ENCODE measurements around the gene NXPH2. TPM values are rescaled to one million over a fixed set of nuclear protein-coding genes. Genes with fewer than 3 reads are reported as not detected.
A peak's percentile ranks its signal among the peaks of the same experiment; 100 is the strongest.
"Not testable (repeated sequence)": the region's sequence is repeated elsewhere in the genome, so short reads cannot be mapped to it uniquely, and the experiment has no call there.

Gene NXPH2
- total RNA-seq, 1 donor from 2014 or later, result 0.12 TPM

- TF ChIP-seq CTCF (conservative IDR thresholded peaks at IDR 0.05; ENCODE audit: low read depth, low read length), result no peak
- DNase-seq (ENCODE audit: low read depth), result no peak
- H3K4me3 ChIP-seq (ENCODE audit: low read depth, low read length), result no peak overlapping the region
Measured at GRCh38 chr2:138741851-138742250, 38.3 kb downstream of the NXPH2 start.

DNA sequence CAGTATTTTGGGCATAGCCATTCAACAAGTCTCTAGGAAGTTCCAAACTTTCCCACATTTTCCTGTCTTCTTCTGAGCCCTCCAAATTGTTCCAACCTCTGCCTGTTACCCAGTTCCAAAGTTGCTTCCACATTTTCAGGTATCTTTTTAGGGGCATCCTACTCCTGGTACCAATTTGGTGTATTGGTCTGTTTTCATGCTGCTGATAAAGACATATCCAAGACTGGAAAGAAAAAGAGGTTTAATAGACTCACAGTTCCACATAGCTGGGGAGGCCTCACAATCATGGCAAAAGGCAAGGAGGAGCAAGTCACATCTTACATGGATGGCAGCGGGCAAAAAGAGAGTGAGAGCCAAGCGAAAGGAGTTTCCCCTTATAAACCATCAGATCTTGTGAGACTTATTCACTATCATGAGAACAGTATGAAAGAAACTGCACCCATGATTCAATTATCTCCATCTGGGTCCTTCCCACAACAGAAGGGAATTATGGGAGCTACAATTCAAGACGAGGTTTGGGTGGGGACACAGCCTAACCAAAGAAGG lies 43.1 kb downstream of the NXPH2 start:
- not testable (repeated sequence) for H3K4me3 ChIP-seq (ENCODE audit: low read depth, low read length); DNase-seq (ENCODE audit: low read depth)

- DNase-seq (ENCODE audit: low read depth), result no peak
- no peak overlapping the region for H3K4me3 ChIP-seq (ENCODE audit: low read depth, low read length)
- no peak for TF ChIP-seq CTCF (conservative IDR thresholded peaks at IDR 0.05; ENCODE audit: low read depth, low read length)
Measured at GRCh38 chr2:138732651-138733050, 47.5 kb downstream of the NXPH2 start.

- TF ChIP-seq CTCF (conservative IDR thresholded peaks at IDR 0.05; ENCODE audit: low read depth, low read length), result no peak
- no peak overlapping the region for H3K4me3 ChIP-seq (ENCODE audit: low read depth, low read length)
- DNase-seq (ENCODE audit: low read depth), result no peak
Measured at GRCh38 chr2:138730497-138731030, 49.6 kb downstream of the NXPH2 start.

DNA sequence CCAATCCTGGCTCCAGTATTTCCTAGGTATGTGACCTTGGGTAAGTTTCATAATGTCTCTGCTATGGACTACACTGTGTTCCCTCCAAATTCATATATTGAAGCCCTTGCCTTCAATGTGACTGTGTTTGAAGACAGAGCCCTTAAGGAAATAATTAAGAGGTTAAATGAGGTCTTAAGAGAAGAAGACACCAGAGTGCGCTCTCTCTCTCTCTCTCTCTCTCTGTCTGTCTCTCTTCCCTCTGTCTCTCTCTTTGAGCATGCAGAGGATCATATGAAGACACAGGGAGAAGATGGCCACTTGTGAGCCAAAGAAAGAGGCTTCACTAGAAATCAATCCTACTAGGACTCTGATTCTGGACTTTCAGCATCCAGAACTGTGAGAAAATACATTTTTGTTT lies 52.2 kb downstream of the NXPH2 start:
- no peak for DNase-seq (ENCODE audit: low read depth)
- TF ChIP-seq CTCF (conservative IDR thresholded peaks at IDR 0.05; ENCODE audit: low read depth, low read length), result peak; percentile 33
- no peak overlapping the region for H3K4me3 ChIP-seq (ENCODE audit: low read depth, low read length)

- TF ChIP-seq CTCF (conservative IDR thresholded peaks at IDR 0.05; ENCODE audit: low read depth, low read length), result no peak
- DNase-seq (ENCODE audit: low read depth), result no peak
- no peak overlapping the region for H3K4me3 ChIP-seq (ENCODE audit: low read depth, low read length)
Measured at GRCh38 chr2:138726681-138727080, 53.5 kb downstream of the NXPH2 start.

GRCh38 chr2:138724729-138725459 lies 55.3 kb downstream of the NXPH2 start:
- no peak for DNase-seq (ENCODE audit: low read depth)
- no peak overlapping the region for H3K4me3 ChIP-seq (ENCODE audit: low read depth, low read length)
- no peak for TF ChIP-seq CTCF (conservative IDR thresholded peaks at IDR 0.05; ENCODE audit: low read depth, low read length)

Measured in epithelial cell of proximal tubule (primary cell).